GM18868 (cell line): ENCODE data around the gene ODAD2.
"Not testable (repeated sequence)": the region's sequence is repeated elsewhere in the genome, so short reads cannot be mapped to it uniquely, and the experiment has no call there.

ENCODE experiments used
- ATAC-seq: cut with Tn5 transposase; IDR thresholded peaks from one replicate; pipeline ENCODE4 v1.9.1; 2021; ENCODE audit warnings: mild to moderate bottlenecking, moderate library complexity; ENCODE audit not compliant: unreplicated experiment

ODAD2 gene

GRCh38 chr10:27969931-27970330 is 28.9 kb downstream of the ODAD2 start:
- ATAC-seq = not testable (repeated sequence)

DNA sequence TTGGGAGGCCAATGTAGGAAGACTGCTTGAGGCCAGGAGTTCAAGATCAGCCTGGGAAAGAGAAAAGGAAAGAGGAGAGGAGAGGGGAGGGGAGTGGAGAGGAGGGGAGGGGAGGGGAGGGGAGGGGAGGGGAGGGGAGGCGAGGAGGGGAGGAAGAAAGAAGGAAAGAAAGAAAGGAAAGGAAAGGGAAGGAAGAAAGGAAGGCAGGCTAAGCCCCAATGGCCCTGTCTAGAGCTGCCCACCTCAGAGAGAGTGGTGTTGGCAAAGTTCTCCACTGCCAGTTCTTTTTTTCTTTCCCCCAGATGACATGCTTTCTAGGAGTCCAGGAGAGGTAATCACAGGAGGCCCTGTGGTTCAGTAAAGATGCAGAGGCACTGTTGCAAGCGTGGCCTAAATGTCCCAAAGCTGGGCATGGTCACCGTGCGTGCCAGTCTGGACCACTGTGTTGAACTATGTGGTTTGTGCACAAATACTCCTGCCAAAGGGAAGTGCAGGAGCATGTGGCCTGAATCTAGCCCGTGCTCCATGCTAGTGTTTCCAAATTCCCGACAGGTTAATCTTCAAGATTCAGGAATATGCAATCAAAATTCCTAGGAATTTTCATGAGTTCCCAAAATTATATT is 39.7 kb downstream of the ODAD2 start:
- ATAC-seq = no peak

GRCh38 chr10:27958383-27958782 is 40.5 kb downstream of the ODAD2 start:
- ATAC-seq = peak; percentile 91

- ATAC-seq = no peak
These were observed 48.7 kb downstream of the ODAD2 start for GRCh38 chr10:27950242-27950564.

GRCh38 chr10:27949528-27950241 is 49.2 kb downstream of the ODAD2 start:
- ATAC-seq = no peak

DNA sequence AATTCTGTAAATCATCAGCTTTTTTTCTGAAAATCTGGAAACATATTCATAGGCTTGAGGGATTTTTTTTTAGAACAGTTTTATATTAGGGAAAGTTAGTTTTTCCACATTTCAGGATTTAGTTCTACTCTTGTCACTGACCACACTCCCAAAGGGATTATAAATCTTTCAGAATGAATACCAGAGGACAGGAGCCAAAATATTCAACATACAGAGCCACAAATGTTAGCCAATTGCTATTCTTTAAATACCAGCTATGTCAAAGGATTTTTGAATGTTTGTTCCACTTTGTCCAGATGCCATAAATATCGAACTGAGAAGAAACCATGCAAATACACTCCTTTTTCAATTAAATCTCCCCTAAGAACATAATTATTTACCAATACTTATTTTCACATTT is 50.7 kb downstream of the ODAD2 start:
- ATAC-seq = no peak

DNA sequence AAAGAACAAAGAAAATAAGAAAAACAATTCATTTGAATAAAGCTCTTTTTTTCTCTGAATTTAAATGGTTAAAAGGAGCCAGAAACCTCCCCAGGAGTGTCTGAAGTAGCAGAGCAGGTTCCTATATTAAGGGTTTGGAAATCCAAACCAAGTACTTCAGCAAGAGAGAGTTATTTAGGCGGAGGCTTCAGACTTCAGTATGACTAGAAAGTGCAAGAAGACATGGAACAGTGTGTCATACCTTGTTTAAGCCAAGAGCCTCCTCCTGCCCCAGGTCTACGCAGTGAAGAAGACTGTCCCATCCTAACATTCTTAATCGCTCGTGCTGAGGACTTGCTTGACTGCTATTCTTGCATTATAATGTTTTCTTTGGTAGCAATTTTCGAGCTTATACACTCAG is 51.3 kb downstream of the ODAD2 start:
- no peak for ATAC-seq

DNA sequence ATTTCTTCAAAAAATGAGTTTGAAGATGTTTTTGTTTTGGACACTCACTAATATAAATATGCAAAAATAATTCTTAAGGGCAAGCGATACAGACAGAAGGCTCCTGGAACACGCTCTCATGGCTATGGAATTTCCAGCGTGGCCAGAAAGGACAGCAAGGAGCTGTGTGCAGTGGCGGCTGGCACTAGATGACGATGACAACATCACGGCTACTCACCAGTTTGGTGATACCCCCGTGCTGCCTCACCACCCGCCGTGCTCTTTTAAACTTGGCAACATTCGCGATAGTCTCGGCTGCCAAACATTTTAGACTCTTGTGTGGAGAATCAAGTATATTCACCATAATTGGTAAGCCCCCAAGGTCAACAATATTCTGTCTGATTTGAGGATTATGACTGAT is 54.9 kb downstream of the ODAD2 start:
- no peak for ATAC-seq

DNA sequence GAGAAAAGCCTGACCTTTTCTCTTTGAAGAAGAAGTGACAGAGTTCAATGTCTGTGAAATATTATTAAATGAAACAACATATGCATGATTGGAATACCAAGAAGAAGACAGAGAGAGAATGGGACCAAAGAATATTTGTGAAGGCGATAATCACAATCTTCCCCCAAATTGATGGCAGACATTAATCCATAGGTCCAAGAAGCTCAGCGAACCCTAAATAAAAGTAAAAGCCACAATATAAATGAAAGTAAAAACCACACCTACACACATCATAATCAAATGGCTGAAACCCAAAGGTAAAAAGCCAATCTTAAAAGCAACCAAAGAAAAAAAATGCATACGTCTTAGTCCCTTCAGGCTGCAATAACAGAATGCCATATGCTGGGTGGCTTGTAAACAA is 84.0 kb downstream of the ODAD2 start:
- no peak for ATAC-seq

- ATAC-seq = no peak
These were observed 86.6 kb downstream of the ODAD2 start for GRCh38 chr10:27912231-27912630.

DNA sequence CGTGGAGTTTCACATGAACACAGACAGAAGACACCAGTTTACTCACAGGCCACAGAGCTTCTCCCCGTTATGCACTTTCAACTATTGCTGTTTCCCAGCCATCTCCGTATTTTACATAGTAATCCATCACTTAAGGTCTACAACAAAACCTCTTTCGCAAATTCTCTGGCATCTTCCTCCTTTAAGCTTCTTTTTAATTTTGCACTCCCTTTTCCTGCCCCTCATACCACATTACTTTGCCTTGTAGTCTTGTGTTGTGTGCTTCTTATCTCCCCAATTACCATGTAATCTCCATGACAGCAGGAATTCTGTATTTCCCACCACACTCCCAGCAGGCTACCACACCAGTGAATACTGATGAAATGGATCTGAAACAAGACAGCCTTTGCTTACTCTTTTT is 87.3 kb downstream of the ODAD2 start:
- no peak for ATAC-seq

- ATAC-seq = no peak
These were observed 87.9 kb downstream of the ODAD2 start for GRCh38 chr10:27911011-27911410.

- ATAC-seq = no peak
These were observed 90.6 kb downstream of the ODAD2 start for GRCh38 chr10:27908231-27908630.

DNA sequence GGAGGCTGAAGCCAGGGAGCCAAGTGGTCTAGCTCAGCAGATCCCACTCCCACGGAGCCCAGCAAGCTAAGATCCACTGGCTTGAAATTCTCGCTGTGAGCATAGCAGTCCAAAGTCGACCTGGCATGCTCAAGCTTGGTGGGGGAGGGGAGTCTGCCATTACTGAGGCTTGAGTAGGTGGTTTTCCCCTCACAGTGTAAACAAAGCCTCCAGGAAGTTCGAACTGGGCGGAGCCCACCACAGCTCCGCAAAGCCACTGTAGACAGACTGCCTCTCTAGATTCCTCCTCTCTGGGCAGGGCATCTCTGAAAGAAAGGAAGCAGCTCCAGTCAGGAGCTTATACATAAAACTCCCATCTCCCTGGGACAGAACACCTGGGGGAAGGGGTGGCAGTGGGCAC is 99.4 kb downstream of the ODAD2 start:
- ATAC-seq = not testable (repeated sequence)

- ATAC-seq = no peak
These were observed 99.8 kb downstream of the ODAD2 start for GRCh38 chr10:27899058-27899457.

DNA sequence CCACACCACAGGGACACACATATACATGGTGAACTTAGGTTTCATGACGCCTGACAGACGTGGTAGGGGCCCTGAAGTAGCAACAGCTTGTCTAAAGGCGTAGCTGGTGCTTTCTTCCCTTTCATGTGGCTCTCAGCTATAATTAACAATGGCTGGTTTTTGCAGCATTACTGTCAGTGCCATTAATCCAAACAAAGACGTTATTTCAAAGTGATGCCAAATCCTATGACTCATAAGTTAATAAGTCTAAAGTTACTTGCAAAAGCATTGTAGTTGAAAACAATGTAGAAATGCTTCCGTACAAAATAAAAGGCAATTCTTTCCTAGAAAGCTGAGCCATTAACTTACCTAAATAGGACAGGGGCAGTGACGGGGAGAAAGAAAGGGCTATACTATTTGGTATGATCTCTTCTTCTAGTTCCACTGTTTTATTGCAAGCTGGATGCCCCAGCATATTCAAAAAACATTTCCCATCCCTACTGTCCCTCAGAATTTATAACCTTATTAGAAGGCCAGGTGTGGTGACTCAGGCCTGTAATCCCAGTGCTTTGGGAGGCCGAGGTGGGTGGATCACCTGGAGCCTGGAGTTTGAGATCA is 105.4 kb downstream of the ODAD2 start:
- no peak for ATAC-seq

GRCh38 chr10:27890971-27891370 is 107.9 kb downstream of the ODAD2 start:
- ATAC-seq = no peak

DNA sequence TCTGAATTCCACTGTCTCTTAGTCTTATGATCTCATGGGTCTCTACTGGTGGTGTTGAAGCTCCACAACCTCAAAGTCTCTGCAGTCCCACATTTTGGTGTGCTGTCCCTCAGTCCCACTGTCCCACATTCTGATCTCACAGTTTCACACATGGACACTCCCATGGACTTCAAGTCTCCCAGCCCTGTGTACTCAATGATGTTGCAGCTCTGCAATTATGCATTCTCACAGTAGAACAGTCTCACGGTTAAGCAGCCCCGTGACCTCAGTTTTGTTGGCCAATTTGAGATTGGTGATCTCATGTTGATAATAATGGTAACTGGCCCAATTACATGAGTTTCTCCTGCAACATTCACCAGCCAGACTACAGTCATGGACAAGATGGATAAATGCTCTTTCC is 109.4 kb downstream of the ODAD2 start:
- ATAC-seq = no peak

DNA sequence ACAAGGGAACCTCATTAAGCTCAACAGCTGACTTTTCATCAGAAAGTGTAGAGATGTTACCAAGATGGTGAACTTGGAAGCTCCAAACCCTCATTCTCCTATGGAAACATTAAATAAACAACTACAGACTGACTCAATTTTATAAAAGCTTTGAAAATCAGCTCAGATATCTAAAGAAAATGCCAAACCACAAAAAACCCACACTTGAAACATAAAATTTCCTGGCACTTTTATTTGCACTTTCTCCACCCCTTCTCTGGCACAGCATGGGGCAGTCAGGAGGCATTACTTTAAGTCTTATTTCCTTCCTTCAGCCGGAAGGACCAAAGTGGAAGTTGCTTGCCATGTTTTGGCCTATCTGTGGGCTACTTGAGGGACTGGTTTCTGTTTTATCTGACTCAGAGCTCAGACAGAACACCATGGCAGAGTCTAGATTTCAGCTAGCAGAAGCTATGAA is 114.7 kb downstream of the ODAD2 start:
- no peak for ATAC-seq

DNA sequence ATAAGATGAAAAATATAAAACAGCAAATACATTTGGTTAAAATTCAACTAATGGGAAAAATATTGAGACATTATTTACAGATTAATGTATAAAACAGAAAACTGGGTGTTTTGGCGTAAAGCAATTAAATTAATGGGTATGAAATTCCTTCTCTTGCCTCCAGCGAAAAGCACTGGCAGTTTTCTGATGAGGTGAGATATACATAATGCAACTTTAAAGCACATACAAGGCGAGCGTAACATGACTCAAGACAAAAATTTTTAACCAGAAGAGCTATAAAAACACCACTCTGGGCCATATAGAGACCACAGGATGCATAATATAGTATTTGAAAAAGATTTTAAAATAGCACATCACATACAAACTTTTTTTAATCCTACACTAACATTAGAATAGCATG is 120.6 kb downstream of the ODAD2 start:
- ATAC-seq = no peak

GRCh38 chr10:27865221-27865635 is 133.7 kb downstream of the ODAD2 start:
- no peak for ATAC-seq

- ATAC-seq = no peak
These were observed 137.1 kb downstream of the ODAD2 start for GRCh38 chr10:27861781-27862180.
